Stimulated activated CD8-positive, alpha-beta memory T cell treated with anti-CD3 and anti-CD28 coated beads, Interleukin-15, amount 100 ng/mL, for 24 hours (primary cell): ENCODE results near the gene TNFAIP8L3.
"Not testable (repeated sequence)": the region's sequence is repeated elsewhere in the genome, so short reads cannot be mapped to it uniquely, and the experiment has no call there.

Experiments used
- DNase-seq: peaks from one replicate; pipeline ENCODE4 v3.0.0-alpha.2; 2020; ENCODE audit warnings: low read depth

Gene TNFAIP8L3

DNA sequence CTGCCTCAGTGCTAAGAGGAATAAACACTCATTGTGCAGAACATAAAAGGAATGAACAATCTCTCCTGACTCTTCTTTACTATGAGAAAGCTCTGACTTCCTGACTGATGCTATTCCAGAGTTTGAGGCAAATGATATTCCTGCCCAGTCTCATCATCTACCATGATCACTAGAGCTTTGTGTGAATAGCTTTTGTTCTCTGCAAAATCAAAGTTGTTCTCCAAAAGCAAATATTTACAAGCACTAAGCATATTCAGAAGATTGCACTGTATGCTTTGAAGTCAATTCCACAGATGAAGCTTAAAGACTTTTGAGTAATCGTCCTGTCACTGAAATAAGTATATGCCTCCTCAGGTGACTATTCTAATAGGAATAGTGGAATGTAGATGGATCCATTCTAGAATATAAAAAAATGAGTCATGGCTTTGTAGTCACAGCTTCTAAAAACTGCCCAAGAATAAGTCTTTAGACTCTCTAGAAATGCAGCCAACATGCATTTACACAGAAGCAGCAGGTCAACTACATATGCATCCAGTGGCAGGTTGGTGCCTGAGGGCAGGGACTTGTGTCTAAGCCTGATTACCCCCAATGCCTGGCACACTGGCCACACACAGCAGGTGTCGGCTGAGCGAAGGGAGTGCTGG lies 34.6 kb downstream of the TNFAIP8L3 start:
- no peak for DNase-seq

GRCh38 chr15:51054535-51054934 lies 40.2 kb downstream of the TNFAIP8L3 start:
- no peak for DNase-seq

DNA sequence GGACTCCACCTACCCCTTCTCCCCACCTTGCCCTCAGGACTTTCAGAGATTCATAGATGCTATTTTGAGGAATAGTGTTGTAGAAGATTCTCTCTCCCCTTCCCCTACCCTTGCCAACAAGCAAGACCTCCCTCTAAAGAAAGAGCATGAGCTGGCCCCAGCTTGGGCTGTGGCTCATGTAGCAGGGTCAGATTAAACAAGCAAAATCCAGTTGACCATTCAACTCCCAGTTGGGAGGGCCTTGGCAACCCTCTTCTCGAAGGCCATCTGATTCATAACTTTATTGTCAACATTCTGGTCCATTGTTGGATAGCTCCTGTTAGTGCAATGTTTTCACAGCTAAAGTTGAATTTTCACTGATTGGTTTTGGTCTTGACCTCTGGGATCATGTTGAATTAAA lies 41.1 kb downstream of the TNFAIP8L3 start:
- no peak for DNase-seq

DNA sequence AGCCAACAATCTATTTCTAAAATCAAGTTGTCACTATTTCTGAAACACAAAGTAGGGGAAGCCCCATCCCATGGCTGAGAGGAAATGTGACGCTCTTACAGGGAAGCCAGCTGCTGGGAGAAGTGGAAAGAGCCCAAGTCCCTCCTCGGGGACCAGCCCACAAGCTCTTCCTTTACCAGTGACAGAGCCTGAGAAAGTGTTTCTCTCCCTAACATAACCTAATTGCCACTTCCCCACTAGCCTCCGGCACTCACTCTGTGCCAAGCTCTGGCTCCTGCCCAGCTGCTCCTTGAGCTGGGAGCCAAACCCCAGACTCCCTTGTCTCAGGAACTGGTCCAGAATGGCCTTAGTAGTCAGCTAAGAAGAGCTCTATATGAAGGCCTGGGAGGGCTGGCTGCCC lies 42.9 kb downstream of the TNFAIP8L3 start:
- DNase-seq, result no peak

DNA sequence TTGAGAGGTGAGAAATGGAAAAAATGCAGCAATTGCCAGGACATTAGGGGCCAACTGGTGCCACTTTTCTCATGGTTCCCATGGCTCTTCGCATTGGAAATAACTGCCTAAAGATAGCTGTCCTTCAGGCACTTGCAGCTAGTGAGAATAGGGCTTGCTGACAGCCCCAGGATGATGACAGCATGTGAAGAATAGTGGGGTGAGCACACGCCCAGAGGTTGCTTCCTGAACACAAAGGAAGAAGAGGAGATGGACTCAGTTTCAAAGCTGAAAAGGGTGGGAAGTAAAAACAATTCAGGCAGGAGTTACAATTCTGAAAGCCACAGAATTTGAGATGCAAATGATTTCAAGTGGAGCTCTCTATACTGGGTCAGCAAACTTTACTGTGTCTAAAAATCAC lies 45.6 kb downstream of the TNFAIP8L3 start:
- DNase-seq, result no peak

DNA sequence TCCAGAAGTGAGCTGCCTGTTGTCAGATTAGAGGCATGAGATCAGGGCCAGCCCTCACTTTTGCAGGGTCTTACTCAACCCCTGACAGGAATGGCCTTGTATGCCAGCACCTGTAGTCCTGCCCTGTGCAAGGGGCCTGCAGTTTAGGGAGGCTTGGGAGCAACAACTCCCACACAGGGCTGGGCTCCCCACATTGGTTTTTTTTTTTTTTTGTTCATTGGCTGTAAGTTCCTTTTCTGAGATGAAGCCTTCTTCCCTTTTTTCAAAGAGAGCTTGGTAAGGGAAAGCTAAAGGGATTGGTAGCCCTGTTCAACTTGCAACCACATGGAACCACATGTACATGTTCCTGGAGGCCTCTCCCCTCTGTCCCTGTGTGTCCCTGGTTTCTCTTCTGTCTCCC lies 46.4 kb downstream of the TNFAIP8L3 start:
- no peak for DNase-seq

- no peak for DNase-seq
Measured at GRCh38 chr15:51046799-51047449, 47.8 kb downstream of the TNFAIP8L3 start.

- DNase-seq, result no peak
Measured at GRCh38 chr15:51046016-51046415, 48.7 kb downstream of the TNFAIP8L3 start.

DNA sequence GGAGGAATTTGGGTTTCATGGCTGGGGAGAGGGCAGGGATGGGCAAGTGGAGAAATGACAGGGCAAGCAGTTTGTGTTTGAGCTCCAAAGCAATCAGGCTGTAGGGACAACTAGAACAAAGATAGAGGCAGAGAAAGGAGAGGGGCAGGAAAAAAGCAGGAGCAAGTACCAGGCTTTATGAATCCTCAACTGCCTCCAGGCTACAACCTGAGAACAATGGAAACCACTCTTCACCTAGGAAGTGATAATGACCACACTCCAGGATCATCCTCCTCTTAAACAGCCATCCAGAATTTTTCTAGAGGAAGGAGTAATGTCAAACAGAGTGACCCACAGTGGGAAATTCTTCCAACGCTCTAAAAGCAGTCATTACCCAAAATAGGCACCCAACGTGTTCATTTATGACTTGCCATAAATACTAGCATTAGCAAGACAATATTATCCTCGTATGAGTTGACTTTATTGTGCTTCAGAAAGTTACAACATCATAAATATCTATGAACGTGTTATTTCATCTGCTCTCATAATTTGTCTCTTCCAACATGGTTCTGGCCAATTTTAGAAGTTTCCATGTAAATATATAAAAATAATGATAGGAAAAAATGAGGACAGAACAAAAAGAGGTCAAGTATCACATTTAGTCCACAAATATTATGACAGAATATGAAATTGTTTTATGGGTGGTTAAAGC lies 50.5 kb downstream of the TNFAIP8L3 start:
- DNase-seq, result no peak

DNA sequence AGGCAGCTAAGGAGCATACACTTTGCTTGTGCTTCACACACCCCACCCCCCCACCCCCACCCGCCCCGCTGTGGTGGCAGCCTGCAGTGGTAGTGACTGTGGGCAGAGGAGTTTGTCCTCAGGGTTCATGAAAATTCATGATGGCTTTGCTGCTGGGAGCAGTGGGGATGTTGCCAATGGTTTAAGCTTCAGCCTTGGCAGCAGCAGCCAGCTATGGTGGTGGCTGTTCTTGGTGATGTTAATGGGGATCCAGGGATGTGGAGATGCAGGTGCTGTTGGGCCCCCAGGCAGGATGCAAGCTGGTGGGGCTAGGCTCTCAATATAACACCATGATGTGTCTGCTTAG lies 55.8 kb downstream of the TNFAIP8L3 start:
- no peak for DNase-seq

- no peak for DNase-seq
Measured at GRCh38 chr15:51038162-51038973, 56.3 kb downstream of the TNFAIP8L3 start.

DNA sequence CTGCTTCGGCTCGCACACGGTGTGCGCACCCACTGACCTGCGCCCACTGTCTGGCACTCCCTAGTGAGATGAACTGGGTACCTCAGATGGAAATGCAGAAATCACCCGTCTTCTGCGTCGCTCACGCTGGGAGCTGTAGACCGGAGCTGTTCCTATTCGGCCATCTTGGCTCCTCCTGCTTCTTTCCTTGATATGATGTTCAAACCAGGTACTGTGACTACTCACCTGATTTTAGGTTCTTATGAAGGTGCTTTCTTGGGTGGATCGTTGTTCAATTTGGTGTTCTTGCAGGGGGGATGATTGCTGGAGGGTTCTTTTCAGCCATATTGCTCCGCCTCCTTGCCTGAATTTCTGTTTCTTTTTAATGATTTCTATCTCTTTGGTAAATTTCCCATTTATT lies 57.2 kb downstream of the TNFAIP8L3 start:
- DNase-seq, result not testable (repeated sequence)

DNA sequence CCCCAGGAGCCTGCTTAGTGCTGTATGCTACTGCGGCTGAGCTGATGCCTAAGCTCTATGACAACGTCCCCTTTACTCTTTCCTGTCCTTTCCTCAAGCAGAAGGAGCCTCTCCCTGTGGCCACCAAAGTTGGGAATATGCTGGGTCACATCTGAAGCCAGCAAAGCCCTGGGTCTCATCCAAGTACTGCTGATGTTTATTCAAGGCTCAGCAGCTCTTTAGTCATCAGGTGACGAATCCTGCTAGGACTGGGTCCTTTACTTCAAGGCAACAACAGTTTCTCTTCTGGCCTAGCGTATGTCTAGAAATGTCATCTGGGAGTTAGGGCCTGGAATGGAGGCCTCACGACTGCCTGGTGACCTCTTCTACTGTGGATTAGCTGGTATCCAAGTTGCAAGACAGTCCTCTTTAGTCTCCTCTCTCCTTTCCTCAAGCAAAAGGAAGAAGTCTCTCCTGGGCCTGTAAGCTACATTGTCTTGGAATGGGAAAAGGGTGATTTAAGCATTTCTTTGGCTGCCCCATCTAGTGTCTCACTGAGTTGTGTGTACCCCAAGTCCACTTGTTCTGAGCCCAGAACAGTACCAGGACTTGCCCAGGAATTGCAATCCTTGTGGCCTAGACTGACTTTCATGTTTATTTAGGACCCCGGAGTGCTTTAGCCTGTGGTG lies 63.9 kb downstream of the TNFAIP8L3 start:
- DNase-seq, result no peak

- no peak for DNase-seq
Measured at GRCh38 chr15:51025454-51025846, 69.3 kb downstream of the TNFAIP8L3 start.

DNA sequence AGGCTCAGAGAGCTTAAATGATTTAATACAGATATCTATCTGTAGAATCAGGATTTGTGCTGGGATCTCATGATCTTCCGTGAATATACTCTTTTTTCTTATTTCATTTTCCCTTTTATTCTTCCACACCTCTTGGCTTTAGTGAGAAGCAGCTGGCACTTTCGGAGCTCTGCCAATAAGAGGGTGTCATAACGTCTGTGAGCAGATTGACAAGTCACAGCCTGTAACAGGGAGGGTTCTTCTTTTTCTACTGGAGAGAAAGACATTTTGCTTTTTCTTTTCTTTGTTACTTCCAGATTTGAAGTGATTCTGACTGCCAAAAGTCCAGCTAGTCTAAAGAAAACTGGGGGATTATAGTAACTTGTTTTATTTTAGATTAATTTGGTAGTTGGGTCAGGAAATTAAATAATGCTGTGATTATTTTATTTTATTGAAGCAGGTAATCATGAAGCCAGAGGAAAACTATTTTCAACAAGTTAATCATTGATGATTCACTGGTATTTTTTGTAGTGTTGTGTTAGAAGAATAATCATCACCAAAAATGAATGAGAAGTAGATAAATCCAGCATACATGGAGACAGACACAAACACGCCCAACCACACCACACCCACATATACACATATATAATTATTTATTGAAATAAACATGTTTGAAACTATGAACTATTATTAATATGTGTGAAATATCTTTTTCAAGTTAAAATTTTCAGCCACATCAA lies 69.8 kb downstream of the TNFAIP8L3 start:
- no peak for DNase-seq

GRCh38 chr15:51023499-51023898 lies 71.2 kb downstream of the TNFAIP8L3 start:
- DNase-seq, result no peak

DNA sequence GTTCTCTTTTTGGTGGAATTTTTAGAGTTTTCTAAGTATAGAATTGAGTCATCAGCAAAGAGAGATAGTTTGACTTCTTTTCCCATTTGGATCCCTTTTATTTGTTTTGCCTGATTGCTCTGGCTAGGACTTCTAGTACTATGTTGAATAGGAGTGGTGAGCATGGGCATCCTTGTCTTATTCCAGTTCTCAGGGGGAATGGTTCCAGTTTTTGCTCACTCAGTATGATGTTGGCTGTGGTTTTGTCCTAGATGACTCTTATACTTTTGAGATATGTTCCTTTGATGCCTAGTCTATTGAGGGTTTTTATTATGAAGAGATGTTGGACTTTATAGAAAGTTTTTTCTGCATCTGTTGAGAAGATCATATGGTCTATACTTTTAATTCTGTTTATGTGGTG lies 72.5 kb downstream of the TNFAIP8L3 start:
- no peak for DNase-seq

GRCh38 chr15:51016615-51017014 lies 78.1 kb downstream of the TNFAIP8L3 start:
- no peak for DNase-seq

DNA sequence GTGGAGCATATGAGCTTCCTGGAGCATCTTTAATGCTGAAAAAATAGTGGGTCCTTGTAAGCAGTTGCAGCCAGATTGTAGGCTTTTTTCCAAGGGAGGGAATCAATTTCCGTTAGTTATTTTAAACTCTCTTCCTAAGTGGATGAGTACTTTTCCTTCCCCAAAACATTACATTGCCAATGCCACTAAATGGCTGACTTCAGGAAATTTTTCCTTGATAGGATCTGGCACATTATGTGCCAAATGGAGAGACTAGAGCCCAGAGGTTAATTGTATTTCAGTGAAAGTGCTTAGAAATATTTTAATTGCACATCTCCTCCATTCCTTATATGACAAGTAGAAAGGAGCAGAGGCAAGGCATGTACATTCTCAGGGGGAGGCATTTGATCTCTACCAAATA lies 83.5 kb downstream of the TNFAIP8L3 start:
- DNase-seq, result no peak

DNA sequence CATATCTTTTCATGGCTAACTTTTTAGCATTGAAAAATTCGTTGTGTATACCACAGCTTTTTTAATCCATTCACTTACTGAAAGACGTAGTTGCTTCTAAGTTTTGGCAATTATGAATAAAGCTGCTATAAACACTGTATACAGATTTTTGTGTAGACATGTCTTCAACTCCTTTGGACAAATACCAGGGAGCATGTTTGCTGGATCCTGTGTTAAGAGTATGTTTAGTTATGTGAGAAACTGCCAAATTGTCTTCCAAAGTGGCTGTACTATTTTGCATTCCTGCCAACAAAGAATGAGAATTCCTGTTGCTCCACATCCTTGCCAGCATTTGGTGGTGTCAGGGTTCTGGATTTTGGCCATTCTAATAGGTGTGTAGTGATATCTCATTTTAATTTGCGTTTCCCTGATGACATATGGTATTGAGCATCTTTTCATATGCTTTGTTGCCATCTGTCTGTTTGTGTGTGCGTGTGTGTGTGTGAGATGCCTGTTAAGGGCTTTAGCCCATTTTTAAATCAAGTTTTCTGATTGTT lies 87.5 kb downstream of the TNFAIP8L3 start:
- DNase-seq, result no peak
